Naive thymus-derived CD8-positive, alpha-beta T cell (primary cell): ENCODE measurements around the gene CLIP1. TPM values are rescaled to one million over a fixed set of nuclear protein-coding genes. Genes with fewer than 3 reads are reported as not detected.
"Not testable (repeated sequence)": the region's sequence is repeated elsewhere in the genome, so short reads cannot be mapped to it uniquely, and the experiment has no call there.

Experiments
- ATAC-seq, 2 donors: fragments of 150-1000 bp; cut with Tn5 transposase in 1 of 2; sonication (Bioruptor Pico), chemical (Tn5 transposase) in 1 of 2; 1 replicate in 1 of 2; 2 replicates in 1 of 2; pipeline ENCODE4 v1.10.0; 2021; ENCODE audit warnings: mild to moderate bottlenecking in 2 of 2, moderate library complexity in 2 of 2
- POLR2A ChIA-PET: fragments of 350-600 bp; sonication (Branson Sonifier 250); formaldehyde crosslinking; loops from one replicate; lab custom pipeline; 2021; ENCODE audit warnings: antibody characterized with exemption; lab: Charles Lee
- DNase-seq, 10 donors: peaks; one replicate each; pipeline versions ENCODE4 v3.0.0 to v3.0.0-alpha.2; 2020 to 2022
- H3K27ac Mint-ChIP-seq, 10 donors: one replicate each; pipeline ENCODE4 v1.8.0; 2020 to 2022; ENCODE audit warnings: mild to moderate bottlenecking in 10 of 10, mixed read lengths in 10 of 10, moderate library complexity in 4 of 10, inconsistent platforms in 1 of 10
- H3K27me3 Mint-ChIP-seq, 5 donors: one replicate each; pipeline ENCODE4 v1.8.0; 2021 to 2022; ENCODE audit warnings: mixed read lengths in 5 of 5
- H3K36me3 Mint-ChIP-seq, 3 donors: one replicate each; pipeline ENCODE4 v1.8.0; 2020 to 2022; ENCODE audit warnings: mixed read lengths in 3 of 3, mild to moderate bottlenecking in 2 of 3, inconsistent platforms in 1 of 3
- H3K4me1 Mint-ChIP-seq, 4 donors: one replicate each; pipeline ENCODE4 v1.8.0; 2021 to 2022; ENCODE audit warnings: mixed read lengths in 4 of 4
- H3K4me3 Mint-ChIP-seq, 10 donors: one replicate each; pipeline ENCODE4 v1.8.0; 2020 to 2022; ENCODE audit warnings: mild to moderate bottlenecking in 10 of 10, mixed read lengths in 10 of 10, moderate library complexity in 6 of 10, inconsistent platforms in 1 of 10
- H3K9me3 Mint-ChIP-seq, 9 donors: one replicate each; pipeline ENCODE4 v1.8.0; 2020 to 2022; ENCODE audit warnings: mixed read lengths in 9 of 9, mild to moderate bottlenecking in 3 of 9, inconsistent platforms in 1 of 9, moderate library complexity in 1 of 9
- polyA plus RNA-seq, 3 donors: library from polyadenylated mRNA; unstranded; fragments of 300-500 nt; fragmentation: Illumina TruSeq; gene quantifications; one replicate each; pipeline ENCODE4 v1.2.3, GENCODE V29; 2021
- total RNA-seq, 8 experiments: library from RNA in 2 of 8; stranded (reverse) in 2 of 8; gene quantifications; one replicate each; pipeline ENCODE4 v1.2.3 and lab custom pipeline; 2021 to 2026

The CLIP1 gene
- total and polyA plus RNA-seq, 5 experiments from 2014 or later: 6.3 to 48.7 (median 20.4) TPM

DNA sequence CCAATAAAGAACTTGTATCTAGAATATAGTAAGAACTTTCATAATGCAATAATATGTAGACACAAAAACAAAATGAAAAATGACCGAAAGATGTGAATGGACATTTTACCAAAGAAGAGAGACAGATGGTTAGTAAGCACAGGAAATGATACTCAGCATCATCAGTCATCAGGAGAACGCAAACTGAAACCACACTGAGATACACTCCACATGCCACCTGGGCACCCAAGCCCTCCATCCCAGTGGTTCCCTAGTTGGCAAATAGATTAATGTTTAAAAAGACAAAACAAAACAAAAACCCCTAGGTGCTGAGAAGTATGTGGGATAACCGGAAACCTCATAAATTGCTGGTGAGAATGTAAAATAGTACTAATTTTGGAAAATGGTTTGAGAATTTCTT is 129.4 kb downstream of the CLIP1 start:
- Mint-ChIP-seq H3K4me1 (no peaks in the 10 kb centered on the region), H3K36me3 (peaks cover 8 to 41% (median 22%) of the 10 kb centered on the region in 3 donors), H3K4me3 (no peak overlapping the region), H3K9me3 (peaks cover 0 to 3% (median 0%) of the 10 kb centered on the region in 9 donors), H3K27me3 (no peaks in the 10 kb centered on the region), H3K27ac (no peak overlapping the region)
- DNase-seq (no peak), ATAC-seq (no peak)
- POLR2A ChIA-PET: no interaction called here

DNA sequence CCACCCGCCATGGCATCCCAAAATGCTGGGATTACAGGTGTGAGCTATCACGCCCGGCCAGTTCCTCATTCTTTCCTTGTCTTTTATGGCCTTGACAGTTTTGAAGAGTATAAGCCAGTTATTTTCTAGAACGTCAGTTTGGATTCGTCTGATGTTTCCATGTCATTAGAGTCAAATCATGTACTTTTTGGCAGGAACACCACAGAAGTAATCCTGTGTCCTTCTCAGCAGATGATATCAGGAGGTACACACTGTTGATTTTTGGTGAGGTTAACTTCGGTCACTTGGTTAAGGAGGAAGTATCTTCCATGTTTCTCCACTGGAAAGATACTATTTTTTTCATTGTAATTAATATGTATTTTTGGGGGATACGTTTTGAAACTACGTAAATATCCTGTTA is 131.0 kb downstream of the CLIP1 start:
- no peak overlapping the region for H3K4me3 Mint-ChIP-seq
- POLR2A ChIA-PET: no interaction called here
- H3K9me3 Mint-ChIP-seq: peaks cover 0 to 3% (median 0%) of the 10 kb centered on the region in 9 donors
- ATAC-seq (no peak), DNase-seq (no peak)
- no peaks in the 10 kb centered on the region for H3K4me1 Mint-ChIP-seq
- no peak overlapping the region for H3K27ac Mint-ChIP-seq
- H3K36me3 Mint-ChIP-seq: peaks cover 8 to 42% (median 16%) of the 10 kb centered on the region in 3 donors
- no peaks in the 10 kb centered on the region for H3K27me3 Mint-ChIP-seq

DNA sequence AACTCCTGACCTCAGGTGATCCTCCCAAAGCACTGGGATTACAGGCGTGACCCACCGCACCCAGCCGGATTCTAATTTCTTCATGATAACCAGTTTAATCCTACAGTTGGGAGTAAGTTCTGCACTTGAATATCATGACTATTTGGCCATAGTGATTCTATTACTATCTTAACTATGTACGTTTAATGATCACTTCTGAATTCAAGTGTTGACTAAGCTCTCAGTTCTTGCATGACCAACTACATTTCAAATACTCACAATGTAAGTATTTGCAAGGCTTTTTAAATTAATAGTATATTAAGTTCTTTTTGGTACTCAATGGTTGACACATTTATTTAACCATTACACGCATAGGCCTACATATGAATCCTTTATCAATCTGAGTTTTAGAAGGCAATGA is 138.8 kb downstream of the CLIP1 start:
- H3K27ac Mint-ChIP-seq: no peak overlapping the region
- no peaks in the 10 kb centered on the region for H3K27me3 Mint-ChIP-seq
- ATAC-seq: no peak
- no peaks in the 10 kb centered on the region for H3K9me3 Mint-ChIP-seq
- H3K4me1 Mint-ChIP-seq: no peaks in the 10 kb centered on the region
- POLR2A ChIA-PET: no interaction called here
- no peak for DNase-seq
- no peak overlapping the region for H3K4me3 Mint-ChIP-seq
- peaks cover 0 to 46% (median 3%) of the 10 kb centered on the region in 3 donors for H3K36me3 Mint-ChIP-seq

DNA sequence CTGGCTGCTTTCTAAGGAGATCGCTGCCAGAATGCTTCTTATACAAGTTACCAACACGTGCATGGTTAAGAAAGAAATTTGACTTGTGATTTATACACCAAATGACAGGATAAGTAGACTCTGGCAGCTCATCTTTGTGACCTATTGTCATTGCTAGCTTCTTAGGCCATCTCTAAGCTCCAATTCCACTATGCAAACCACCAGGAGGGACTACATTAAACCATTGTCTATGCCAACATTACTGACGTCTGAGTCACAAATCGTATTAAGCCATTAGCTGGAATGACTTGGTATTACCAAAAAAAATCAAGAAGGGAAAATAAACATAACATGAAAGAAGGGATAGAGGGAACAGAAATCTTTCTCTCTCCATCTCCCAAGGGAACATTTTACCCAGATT is 140.4 kb downstream of the CLIP1 start:
- POLR2A ChIA-PET: interaction anchor here (0.6 kb wide), 1 partner anchor 1241 kb away, joined by 5 read pairs; no protein-coding TSS in a partner anchor
- H3K4me3 Mint-ChIP-seq: no peak overlapping the region
- no peak for DNase-seq
- no peaks in the 10 kb centered on the region for H3K27me3 Mint-ChIP-seq
- H3K9me3 Mint-ChIP-seq: no peaks in the 10 kb centered on the region
- H3K4me1 Mint-ChIP-seq: no peaks in the 10 kb centered on the region
- no peak overlapping the region for H3K27ac Mint-ChIP-seq
- ATAC-seq: no peak
- peaks cover 0 to 43% (median 2%) of the 10 kb centered on the region in 3 donors for H3K36me3 Mint-ChIP-seq

DNA sequence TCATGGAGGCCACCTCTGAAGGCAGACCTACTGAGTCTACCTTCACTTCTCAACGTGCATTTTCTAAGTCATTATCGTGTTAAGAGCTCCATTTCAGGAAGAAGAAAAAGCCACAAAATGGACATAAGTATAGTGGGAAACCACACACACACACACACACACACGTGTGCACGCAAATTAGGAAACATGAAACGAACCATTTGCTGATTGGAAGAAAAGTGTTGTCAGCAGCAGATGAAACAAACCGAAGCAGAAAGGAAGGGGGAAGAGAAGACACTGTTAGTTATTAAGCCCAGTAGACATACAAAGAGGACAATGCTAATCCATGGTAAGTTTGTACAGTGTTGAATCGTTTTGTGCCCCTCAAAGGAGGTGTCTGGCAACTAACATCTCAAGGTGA is 146.2 kb downstream of the CLIP1 start:
- H3K9me3 Mint-ChIP-seq: no peaks in the 10 kb centered on the region

DNA sequence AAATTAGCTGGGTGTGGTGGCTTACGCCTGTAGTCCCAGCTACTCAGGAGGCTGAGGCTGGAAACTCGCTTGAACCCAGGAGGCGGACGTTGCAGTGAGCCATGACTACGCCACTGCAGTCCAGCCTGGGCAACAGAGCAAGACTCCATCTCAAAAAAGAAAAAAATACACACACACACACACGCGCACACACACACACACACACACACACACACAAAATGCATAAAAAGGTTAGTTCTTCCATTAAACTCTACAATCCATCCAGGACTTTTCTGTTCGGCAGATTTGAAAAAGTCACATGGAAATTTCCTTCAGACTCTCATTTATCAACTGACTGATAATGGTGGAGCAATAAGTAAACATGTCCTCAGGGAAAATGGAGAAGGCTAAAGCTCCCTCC is 147.0 kb downstream of the CLIP1 start:
- H3K4me3 Mint-ChIP-seq: no peak overlapping the region
- no peaks in the 10 kb centered on the region for H3K4me1 Mint-ChIP-seq
- ATAC-seq: no peak
- H3K27me3 Mint-ChIP-seq: no peaks in the 10 kb centered on the region
- peaks cover 0 to 55% (median 2%) of the 10 kb centered on the region in 3 donors for H3K36me3 Mint-ChIP-seq
- DNase-seq: no peak
- no peaks in the 10 kb centered on the region for H3K9me3 Mint-ChIP-seq
- H3K27ac Mint-ChIP-seq: peak overlapping the region in 2 of 10 donors; percentile 27 to 49
- POLR2A ChIA-PET: no interaction called here

More for the DNA sequence above, 146.2 kb downstream of the CLIP1 start:
- Mint-ChIP-seq H3K27ac (no peak overlapping the region), H3K27me3 (no peaks in the 10 kb centered on the region), H3K4me1 (no peaks in the 10 kb centered on the region), H3K36me3 (peaks cover 0 to 54% (median 2%) of the 10 kb centered on the region in 3 donors), H3K4me3 (no peak overlapping the region)
- POLR2A ChIA-PET: no interaction called here
- DNase-seq (no peak), ATAC-seq (no peak)

DNA sequence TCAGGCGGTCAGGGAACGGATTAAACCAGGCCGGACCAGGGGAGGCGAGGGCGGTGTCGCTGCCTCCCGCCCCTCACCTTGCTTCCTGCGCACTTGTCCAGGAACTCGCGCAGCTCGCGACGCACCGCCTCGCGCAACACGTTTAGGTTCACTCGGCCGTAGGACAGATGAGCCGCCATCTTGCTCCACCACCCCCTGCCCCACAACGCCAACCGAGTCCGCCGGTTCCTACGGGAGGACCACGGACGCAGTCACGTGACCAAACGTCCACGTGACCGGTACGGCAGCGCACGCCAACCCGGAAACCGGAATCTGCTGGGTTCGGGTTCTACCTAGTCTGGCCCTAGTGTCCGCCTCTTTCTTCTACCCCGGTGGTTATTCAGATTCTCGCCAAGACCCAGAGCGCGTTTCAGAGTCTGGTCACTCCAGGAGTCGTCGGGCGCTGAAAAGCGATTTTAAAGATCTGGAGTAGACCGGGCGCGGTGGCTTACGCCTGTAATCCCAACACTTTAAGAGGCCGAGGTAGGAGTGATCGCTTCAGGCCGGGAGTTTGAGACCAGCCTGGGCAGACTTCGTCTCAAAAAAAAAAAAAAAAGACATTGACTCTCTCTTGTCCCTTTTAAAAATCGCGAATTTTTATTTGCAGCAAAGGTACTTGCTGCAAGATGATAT is 156.1 kb downstream of the CLIP1 start, which contains the start of gene VPS33A:
Gene VPS33A (minus strand): TSS at position 265 of the 672 bp plus-strand sequence. CDS start 86 bp downstream, at position 179.
- Mint-ChIP-seq H3K4me1 (peaks cover 10 to 30% (median 26%) of the 10 kb centered on the region in 4 donors), H3K27me3 (peaks cover 0 to 3% (median 0%) of the 10 kb centered on the region in 5 donors), H3K4me3 (peak within 1 kb of the TSS; percentile 96 to 99 (median 98)), H3K36me3 (peaks cover 0 to 37% (median 2%) of the 10 kb centered on the region in 3 donors), H3K27ac (peak within 1 kb of the TSS; percentile 98 to 100 (median 99)), H3K9me3 (peaks cover 0 to 4% (median 0%) of the 10 kb centered on the region in 9 donors)
- ATAC-seq (peak; percentile 80 to 83), DNase-seq (peak; percentile 87 to 97 (median 90))
- POLR2A ChIA-PET: interaction anchor here (0.6 to 2.8 kb wide), 15 partner anchors 11 to 1580 kb away, joined by 3 to 23 read pairs (median 4); partner anchors contain the start of genes DIABLO, SBNO1 and SNRNP35

DNA sequence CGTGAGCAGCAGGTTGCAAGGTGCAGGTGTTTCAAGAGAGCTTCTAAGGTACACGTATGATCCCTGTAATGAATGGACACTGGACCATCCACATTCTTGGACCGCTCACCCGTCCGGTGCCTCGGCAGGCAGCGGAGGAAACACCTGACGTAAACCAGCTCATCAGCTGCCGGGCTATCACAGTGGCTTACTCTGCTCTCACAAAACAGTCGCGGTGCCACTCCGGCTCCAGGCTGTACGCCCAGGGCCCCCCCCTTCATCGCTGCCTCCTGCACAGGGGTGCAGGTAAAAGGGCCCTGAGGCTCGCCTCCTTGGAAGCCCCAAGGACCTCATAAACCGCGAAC is 156.6 kb downstream of the CLIP1 start:
- H3K4me3 Mint-ChIP-seq: peak overlapping the region; percentile 96 to 99 (median 98)
- H3K27me3 Mint-ChIP-seq: peaks cover 0 to 3% (median 0%) of the 10 kb centered on the region in 5 donors
- POLR2A ChIA-PET: interaction anchor here (0.6 to 2.8 kb wide), 3 partner anchors 40 to 1098 kb away, joined by 4 to 23 read pairs (median 4); partner anchors contain the start of genes DIABLO and SBNO1
- peaks cover 0 to 39% (median 4%) of the 10 kb centered on the region in 3 donors for H3K36me3 Mint-ChIP-seq
- H3K27ac Mint-ChIP-seq: peak overlapping the region; percentile 98 to 100 (median 99)
- peaks cover 0 to 4% (median 0%) of the 10 kb centered on the region in 9 donors for H3K9me3 Mint-ChIP-seq
- ATAC-seq: peak; percentile 62 to 64
- DNase-seq: peak in 2 of 10 donors; percentile 40 to 46
- H3K4me1 Mint-ChIP-seq: peaks cover 10 to 33% (median 26%) of the 10 kb centered on the region in 4 donors

DNA sequence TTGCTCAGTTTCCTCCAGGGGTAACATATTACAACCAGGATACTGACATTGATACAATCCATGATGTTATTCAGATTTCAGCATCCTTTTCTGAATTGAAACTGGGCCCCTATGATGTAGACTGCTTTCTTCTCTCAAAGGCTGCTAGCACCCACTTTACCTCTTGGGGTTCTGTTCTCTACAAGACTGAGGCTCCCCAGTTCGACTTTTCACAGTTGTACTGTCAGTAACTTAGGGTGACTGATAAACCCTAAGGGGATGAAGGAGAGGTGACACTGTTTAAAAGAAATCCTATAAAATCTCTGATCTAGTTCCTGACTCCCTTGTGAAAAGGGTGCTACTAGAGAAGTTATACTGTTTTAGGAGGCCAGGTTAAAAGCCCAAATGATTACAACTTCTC is 157.0 kb downstream of the CLIP1 start:
- H3K27me3 Mint-ChIP-seq: peaks cover 0 to 3% (median 0%) of the 10 kb centered on the region in 5 donors
- POLR2A ChIA-PET: interaction anchor here (0.6 to 2.8 kb wide), 3 partner anchors 39 to 1098 kb away, joined by 4 to 23 read pairs (median 4); partner anchors contain the start of genes DIABLO and SBNO1
- peaks cover 0 to 4% (median 0%) of the 10 kb centered on the region in 9 donors for H3K9me3 Mint-ChIP-seq
- ATAC-seq (peak; percentile 26 to 54), DNase-seq (peak in 5 of 10 donors; percentile 10 to 47 (median 35))
- H3K36me3 Mint-ChIP-seq: peaks cover 0 to 40% (median 6%) of the 10 kb centered on the region in 3 donors
- peak overlapping the region; percentile 96 to 99 (median 98) for H3K4me3 Mint-ChIP-seq
- peaks cover 10 to 33% (median 26%) of the 10 kb centered on the region in 4 donors for H3K4me1 Mint-ChIP-seq
- peak overlapping the region; percentile 98 to 100 (median 99) for H3K27ac Mint-ChIP-seq

DNA sequence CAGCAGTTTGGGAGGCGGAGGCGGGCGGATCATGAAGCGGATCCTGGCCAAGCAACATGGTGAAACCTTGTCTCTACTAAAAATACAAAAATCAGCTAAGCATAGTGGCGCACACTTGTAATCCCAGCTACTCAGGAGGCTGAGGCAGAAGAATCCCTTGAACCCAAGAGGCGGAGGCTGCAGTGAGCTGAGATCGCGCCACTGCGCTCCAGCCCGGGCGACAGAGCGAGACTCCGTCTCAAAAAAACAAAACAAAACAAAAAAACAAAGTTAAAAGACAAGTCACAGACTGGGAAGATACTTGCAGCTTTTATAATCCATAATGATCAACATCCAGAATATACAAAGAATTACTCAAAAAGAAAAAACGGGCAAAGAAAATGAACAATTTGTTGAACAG is 161.7 kb downstream of the CLIP1 start:
- H3K4me3 Mint-ChIP-seq, POLR2A ChIA-PET, DNase-seq, H3K27me3 Mint-ChIP-seq, H3K9me3 Mint-ChIP-seq, ATAC-seq: not testable (repeated sequence)
- Mint-ChIP-seq H3K4me1 (peaks cover 5 to 48% (median 17%) of the 10 kb centered on the region in 4 donors), H3K36me3 (peaks cover 0 to 83% (median 9%) of the 10 kb centered on the region in 3 donors), H3K27ac (peak overlapping the region in 1 of 10 donors; percentile 27)

DNA sequence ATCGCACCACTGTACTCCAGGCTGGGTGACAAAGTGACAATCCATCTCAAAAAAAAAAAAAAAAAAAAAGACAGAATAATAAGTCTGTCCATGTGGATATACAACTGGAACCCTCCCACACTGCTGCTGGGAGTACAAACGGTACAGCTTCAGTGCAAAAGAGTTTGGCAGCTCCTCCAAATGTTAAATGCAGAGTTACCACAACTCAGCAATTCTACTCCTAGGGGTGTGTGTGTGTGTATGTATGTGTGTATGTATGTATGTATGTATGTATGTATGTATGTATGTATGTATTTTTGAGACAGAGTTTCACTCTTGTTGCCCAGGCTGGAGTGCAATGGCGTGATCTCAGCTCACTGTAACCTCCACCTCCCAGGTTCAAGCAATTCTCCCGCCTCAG is 163.5 kb downstream of the CLIP1 start:
- H3K9me3 Mint-ChIP-seq, H3K27me3 Mint-ChIP-seq, H3K27ac Mint-ChIP-seq, DNase-seq, H3K4me3 Mint-ChIP-seq, ATAC-seq: not testable (repeated sequence)
- peaks cover 2 to 42% (median 7%) of the 10 kb centered on the region in 4 donors for H3K4me1 Mint-ChIP-seq
- H3K36me3 Mint-ChIP-seq: peaks cover 0 to 88% (median 13%) of the 10 kb centered on the region in 3 donors
- POLR2A ChIA-PET: interaction anchor here (0.7 kb wide), 1 partner anchor 26 kb away, joined by 3 read pairs; no protein-coding TSS in a partner anchor

DNA sequence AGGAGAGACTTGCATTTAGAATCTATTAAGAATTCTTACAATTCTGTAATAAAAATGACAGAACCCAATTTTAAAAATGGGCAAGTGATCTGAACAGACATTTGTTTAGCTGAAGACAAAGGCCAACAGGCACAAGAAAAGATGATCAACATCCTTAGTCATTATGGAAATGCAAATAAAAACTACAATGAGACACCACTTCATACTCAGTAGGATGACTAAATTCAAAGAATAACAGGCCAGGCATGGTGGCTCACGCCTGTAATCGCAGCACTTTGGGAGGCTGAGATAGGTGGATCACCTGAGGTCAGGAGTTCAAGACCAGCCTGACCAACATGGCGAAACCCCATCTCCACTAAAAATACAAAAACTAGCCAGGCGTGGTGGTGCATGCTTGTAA is 164.0 kb downstream of the CLIP1 start:
- Mint-ChIP-seq H3K4me1 (peaks cover 2 to 43% (median 7%) of the 10 kb centered on the region in 4 donors), H3K36me3 (peaks cover 0 to 86% (median 13%) of the 10 kb centered on the region in 3 donors)
- H3K4me3 Mint-ChIP-seq, H3K9me3 Mint-ChIP-seq, H3K27me3 Mint-ChIP-seq, ATAC-seq, H3K27ac Mint-ChIP-seq, DNase-seq, POLR2A ChIA-PET: not testable (repeated sequence)

DNA sequence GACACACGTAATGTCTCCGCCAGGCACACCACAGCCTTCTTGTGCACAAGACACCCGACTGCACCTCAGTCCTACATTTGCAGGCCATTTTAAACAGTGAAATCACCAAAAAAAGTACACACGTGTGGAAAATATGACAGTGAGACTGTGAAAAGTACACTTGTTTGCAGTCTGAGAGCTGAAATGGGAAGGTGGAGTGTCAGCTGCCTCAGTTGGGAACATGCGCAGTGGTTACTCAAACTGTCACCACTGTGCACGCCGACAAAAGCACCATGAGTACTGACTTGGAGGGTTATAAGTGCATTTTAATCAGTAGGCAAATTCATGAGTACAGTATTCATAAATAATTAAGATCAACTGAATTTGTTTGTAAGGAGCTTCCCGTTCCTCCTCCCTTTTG is 171.9 kb downstream of the CLIP1 start:
- Mint-ChIP-seq H3K9me3 (peaks cover 0 to 1% (median 0%) of the 10 kb centered on the region in 9 donors), H3K27ac (no peak overlapping the region), H3K4me3 (no peak overlapping the region), H3K27me3 (no peaks in the 10 kb centered on the region), H3K4me1 (peaks cover 0 to 19% (median 4%) of the 10 kb centered on the region in 4 donors), H3K36me3 (peaks cover 0 to 74% (median 14%) of the 10 kb centered on the region in 3 donors)
- no peak for DNase-seq
- ATAC-seq: no peak
- POLR2A ChIA-PET: no interaction called here
